ENCODE results near the gene CACHD1.

GRCh38 chr1:64721135-64721534 lies 251.2 kb downstream of the CACHD1 start:
- no peak for TF ChIP-seq REST (IDR thresholded peaks at IDR 0.05; ENCODE audit: insufficient read depth in 1 of 2, low read depth in 2 of 2, low read length in 1 of 2)
- no peak for TF ChIP-seq CTCF (IDR thresholded peaks at IDR 0.05)
- no peak for TF ChIP-seq SIN3A (IDR thresholded peaks at IDR 0.05; ENCODE audit: borderline replicate concordance, insufficient read depth, low read depth, low read length)
